Right renal cortex interstitium (tissue), 3 donors: ENCODE results near the gene SVEP1. TPM values are rescaled to one million over a fixed set of nuclear protein-coding genes. Genes with fewer than 3 reads are reported as not detected.

Source experiments
- DNase-seq, 3 donors: peaks; one replicate each; pipeline ENCODE4 v3.0.0-alpha.2; 2013; ENCODE audit warnings: low read depth in 3 of 3, low spot score in 2 of 3
- polyA plus RNA-seq, 3 donors: library from polyadenylated mRNA; unstranded; fragments of 120-200 nt; gene quantifications; one replicate each; pipeline ENCODE4 v1.2.1, GENCODE V29; 2013; ENCODE audit not compliant: insufficient read length in 3 of 3

The SVEP1 gene
- polyA plus RNA-seq, 3 donors = 6.1 to 8.0 (median 7.0) TPM

- DNase-seq = no peak
These were observed 246.8 kb downstream of the SVEP1 start for GRCh38 chr9:110332766-110333165.

- no peak for DNase-seq
These were observed 248.9 kb downstream of the SVEP1 start for GRCh38 chr9:110330484-110331105.

GRCh38 chr9:110329639-110330230 lies 249.8 kb downstream of the SVEP1 start:
- DNase-seq = no peak

- no peak for DNase-seq
These were observed 250.8 kb downstream of the SVEP1 start for GRCh38 chr9:110328763-110329162.

GRCh38 chr9:110327716-110328115 lies 251.8 kb downstream of the SVEP1 start:
- DNase-seq = no peak

GRCh38 chr9:110323818-110324217 lies 255.7 kb downstream of the SVEP1 start:
- no peak for DNase-seq

GRCh38 chr9:110320651-110321445 lies 258.7 kb downstream of the SVEP1 start:
- DNase-seq = no peak

- DNase-seq = no peak
These were observed 259.6 kb downstream of the SVEP1 start for GRCh38 chr9:110319781-110320492.

GRCh38 chr9:110317911-110318310 lies 261.6 kb downstream of the SVEP1 start:
- DNase-seq = no peak

GRCh38 chr9:110316261-110317075 lies 263.1 kb downstream of the SVEP1 start:
- no peak for DNase-seq

Other genes with a start within 250 kb of the SVEP1 start
- not detected for gene TXNDC8, start 241.9 kb downstream of the SVEP1 start, polyA plus RNA-seq
- gene MUSK, start 89.0 kb upstream of the SVEP1 start, polyA plus RNA-seq = under 1 TPM in 1 of 3 donors, not detected in 2; 0.14 TPM